Activated CD4-positive, alpha-beta T cell treated with anti-CD3 and anti-CD28 coated beads, Interleukin-2, Interleukin-4, amounts not matched to agents 100 ng/mL and 50 ng/mL, durations not matched to agents 16 hours and 8 hours (primary cell): ENCODE measurements around the gene HLA-F.

Experiments
- DNase-seq: peaks from one replicate; pipeline ENCODE4 v3.0.0-alpha.2; 2020; ENCODE audit warnings: low spot score

The HLA-F gene

GRCh38 chr6:29763491-29764289 lies 40.5 kb downstream of the HLA-F start:
- peak; percentile 70 for DNase-seq

- DNase-seq, result no peak
Measured at GRCh38 chr6:29764422-29765196, 41.4 kb downstream of the HLA-F start.

- no peak for DNase-seq
Measured at GRCh38 chr6:29769336-29769735, 46.1 kb downstream of the HLA-F start.

- no peak for DNase-seq
Measured at GRCh38 chr6:29770306-29770705, 47.1 kb downstream of the HLA-F start.

- no peak for DNase-seq
Measured at GRCh38 chr6:29776684-29777083, 53.5 kb downstream of the HLA-F start.
